HEK293 (cell line): ENCODE data around the gene LYZL1.
"Not testable (repeated sequence)": the region's sequence is repeated elsewhere in the genome, so short reads cannot be mapped to it uniquely, and the experiment has no call there.

ENCODE experiments used
- CTCF ChIA-PET: fragments of 350-600 bp; formaldehyde crosslinking; extraction: SDS; loops from one replicate; lab custom pipeline; 2021; ENCODE audit warnings: antibody characterized with exemption; lab: Yijun Ruan, JAX
- POLR2A ChIA-PET: fragments of 300-600 bp; formaldehyde crosslinking; extraction: SDS; loops from one replicate; lab custom pipeline; 2020; ENCODE audit warnings: antibody characterized with exemption, inconsistent platforms; lab: Yijun Ruan, JAX
- H3K27ac ChIP-seq: fragments of 200-500 bp; sonication (Bioruptor generic); 2 replicates; pipeline ENCODE4 v1.5.1; 2014; ENCODE audit warnings: low read depth, low read length, control low read depth, inconsistent platforms; ENCODE audit errors: extremely low read depth
- H3K36me3 ChIP-seq, 2 experiments: fragments of 200-500 bp in 1 of 2; sonication (Bioruptor generic) in 1 of 2; 1 replicate in 1 of 2; 2 replicates in 1 of 2; pipeline ENCODE4 v1.5.1; 2014 to 2017; ENCODE audit warnings: inconsistent platforms in 2 of 2, low read length in 2 of 2; ENCODE audit not compliant: control insufficient read depth in 2 of 2, insufficient read depth in 1 of 2
- H3K4me1 ChIP-seq: fragments of 200-500 bp; sonication (Bioruptor generic); 2 replicates; pipeline ENCODE4 v1.5.1; 2014; ENCODE audit warnings: mild to moderate bottlenecking, low read length, inconsistent platforms; ENCODE audit not compliant: control insufficient read depth, insufficient read depth
- H3K4me3 ChIP-seq: 2 replicates; pipeline ENCODE4 v1.5.1; 2011; ENCODE audit warnings: low read depth, mild to moderate bottlenecking, control low read depth, low read length, moderate library complexity
- H3K9me3 ChIP-seq: fragments of 200-500 bp; sonication (Bioruptor generic); 2 replicates; pipeline ENCODE4 v1.5.1; 2014; ENCODE audit warnings: low read depth, low read length, inconsistent platforms; ENCODE audit not compliant: control insufficient read depth, insufficient read depth
- GFI1B ChIP-seq: fragments of 450-650 bp; formaldehyde crosslinking; IDR thresholded peaks from 2 replicates; pipeline ENCODE4 v1.5.1; 2016; ENCODE audit warnings: missing biosample characterization, missing genetic modification characterization
- SP7 ChIP-seq: fragments of 450-650 bp; formaldehyde crosslinking; IDR thresholded peaks from 2 replicates; pipeline ENCODE4 v1.5.1; 2016; ENCODE audit warnings: missing biosample characterization, missing genetic modification characterization
- ZBTB21 ChIP-seq: fragments of 450-650 bp; formaldehyde crosslinking; IDR thresholded peaks from 2 replicates; pipeline ENCODE4 v1.5.1; 2017; ENCODE audit warnings: missing biosample characterization, missing genetic modification characterization
- ZBTB49 ChIP-seq: fragments of 450-650 bp; formaldehyde crosslinking; IDR thresholded peaks from 2 replicates; pipeline ENCODE4 v1.5.1; 2016; ENCODE audit warnings: missing biosample characterization, missing genetic modification characterization, low read depth
- ZFP3 ChIP-seq: fragments of 450-650 bp; formaldehyde crosslinking; IDR thresholded peaks from 2 replicates; pipeline ENCODE4 v1.5.1; 2016; ENCODE audit warnings: low read depth, missing biosample characterization, missing genetic modification characterization
- ZFP37 ChIP-seq: fragments of 450-650 bp; formaldehyde crosslinking; IDR thresholded peaks from 2 replicates; pipeline ENCODE4 v1.5.1; 2016; ENCODE audit warnings: missing biosample characterization, missing genetic modification characterization
- ZFP41 ChIP-seq: fragments of 450-650 bp; formaldehyde crosslinking; IDR thresholded peaks from 2 replicates; pipeline ENCODE4 v1.5.1; 2016; ENCODE audit warnings: missing biosample characterization, missing genetic modification characterization, borderline replicate concordance
- ZNF140 ChIP-seq: fragments of 450-650 bp; formaldehyde crosslinking; IDR thresholded peaks from 2 replicates; pipeline ENCODE4 v1.5.1; 2016; ENCODE audit warnings: missing biosample characterization, missing genetic modification characterization
- ZNF146 ChIP-seq: fragments of 450-650 bp; formaldehyde crosslinking; IDR thresholded peaks from 2 replicates; pipeline ENCODE4 v1.5.1; 2016; ENCODE audit warnings: missing biosample characterization, missing genetic modification characterization
- ZNF157 ChIP-seq: fragments of 450-650 bp; formaldehyde crosslinking; IDR thresholded peaks from 2 replicates; pipeline ENCODE4 v1.5.1; 2016; ENCODE audit warnings: missing biosample characterization, missing genetic modification characterization
- ZNF214 ChIP-seq: fragments of 450-650 bp; formaldehyde crosslinking; IDR thresholded peaks from 2 replicates; pipeline ENCODE4 v1.5.1; 2017; ENCODE audit warnings: missing biosample characterization, mild to moderate bottlenecking, missing genetic modification characterization, borderline replicate concordance
- ZNF280D ChIP-seq: fragments of 450-650 bp; formaldehyde crosslinking; IDR thresholded peaks from 2 replicates; pipeline ENCODE4 v1.5.1; 2016; ENCODE audit warnings: missing biosample characterization, missing genetic modification characterization
- ZNF433 ChIP-seq: fragments of 450-650 bp; formaldehyde crosslinking; IDR thresholded peaks from 2 replicates; pipeline ENCODE4 v1.5.1; 2016; ENCODE audit warnings: missing biosample characterization, missing genetic modification characterization, low read depth
- ZNF48 ChIP-seq: fragments of 450-650 bp; formaldehyde crosslinking; IDR thresholded peaks from 2 replicates; pipeline ENCODE4 v1.5.1; 2016; ENCODE audit warnings: missing biosample characterization, missing genetic modification characterization
- ZNF549 ChIP-seq: fragments of 450-650 bp; IDR thresholded peaks from 2 replicates; pipeline ENCODE4 v1.5.1; 2018; ENCODE audit warnings: missing biosample characterization, missing genetic modification characterization, mild to moderate bottlenecking, inconsistent platforms, moderate library complexity
- ZNF571 ChIP-seq: fragments of 450-650 bp; formaldehyde crosslinking; IDR thresholded peaks from 2 replicates; pipeline ENCODE4 v1.5.0; 2017; ENCODE audit warnings: missing biosample characterization, missing genetic modification characterization
- ZNF580 ChIP-seq: fragments of 450-650 bp; formaldehyde crosslinking; IDR thresholded peaks from 2 replicates; pipeline ENCODE4 v1.5.1; 2016; ENCODE audit warnings: missing biosample characterization, missing genetic modification characterization
- ZNF596 ChIP-seq: fragments of 450-650 bp; IDR thresholded peaks from 2 replicates; pipeline ENCODE4 v1.5.0; 2018; ENCODE audit warnings: missing biosample characterization, mild to moderate bottlenecking, missing genetic modification characterization, moderate library complexity
- ZNF626 ChIP-seq: fragments of 450-650 bp; sonication (Bioruptor Pico); formaldehyde crosslinking; IDR thresholded peaks from 2 replicates; pipeline ENCODE4 v1.5.1; 2018; ENCODE audit warnings: missing biosample characterization, missing genetic modification characterization, inconsistent platforms
- ZNF692 ChIP-seq: fragments of 450-650 bp; formaldehyde crosslinking; IDR thresholded peaks from 2 replicates; pipeline ENCODE4 v1.5.1; 2016; ENCODE audit warnings: missing biosample characterization, missing genetic modification characterization
- ZNF747 ChIP-seq: fragments of 450-650 bp; formaldehyde crosslinking; IDR thresholded peaks from 2 replicates; pipeline ENCODE4 v1.5.1; 2016; ENCODE audit warnings: missing biosample characterization, missing genetic modification characterization
- ZNF776 ChIP-seq: fragments of 450-650 bp; formaldehyde crosslinking; IDR thresholded peaks from 2 replicates; pipeline ENCODE4 v1.5.0; 2017; ENCODE audit warnings: missing biosample characterization, missing genetic modification characterization, borderline replicate concordance

The LYZL1 gene

GRCh38 chr10:29332761-29333148 lies 43.9 kb downstream of the LYZL1 start:
- Histone ChIP-seq H3K27ac (no peak overlapping the region), H3K9me3 (no peaks in the 10 kb centered on the region), H3K4me3 (no peak overlapping the region), H3K4me1 (no peaks in the 10 kb centered on the region)
- CTCF ChIA-PET, result no interaction called here
- POLR2A ChIA-PET, result no interaction called here
- TF ChIP-seq ZNF596 (tag by site-specific recombination) (no peak), ZNF626 (tag by site-specific recombination) (no peak), ZNF747 (tag by site-specific recombination) (no peak), ZNF214 (tag by site-specific recombination) (no peak), SP7 (tag by site-specific recombination) (no peak)
- TF ChIP-seq, all 188 proteins: peak for 0
- H3K36me3 ChIP-seq, result no peaks in the 10 kb centered on the region

- H3K27ac ChIP-seq, H3K36me3 ChIP-seq, H3K9me3 ChIP-seq, CTCF ChIA-PET, POLR2A ChIA-PET, H3K4me3 ChIP-seq, H3K4me1 ChIP-seq: not testable (repeated sequence)
- TF ChIP-seq ZNF146 (tag by site-specific recombination) (peak; percentile 78), ZNF580 (tag by site-specific recombination) (0 out of 2 replicates have a peak, but pooled peaks have one; percentile 35), ZNF280D (0 out of 2 replicates have a peak, but pooled peaks have one; percentile 67)
Measured at GRCh38 chr10:29337526-29337925, 48.7 kb downstream of the LYZL1 start.

GRCh38 chr10:29343607-29344038 lies 54.8 kb downstream of the LYZL1 start:
- CTCF ChIA-PET, result no interaction called here
- Histone ChIP-seq H3K9me3 (no peaks in the 10 kb centered on the region), H3K4me1 (no peaks in the 10 kb centered on the region), H3K27ac (no peak overlapping the region), H3K4me3 (no peak overlapping the region), H3K36me3 (no peaks in the 10 kb centered on the region)
- TF ChIP-seq ZNF140 (tag by site-specific recombination) (no peak), ZNF571 (tag by site-specific recombination) (no peak), ZBTB21 (tag by site-specific recombination) (no peak), ZFP3 (tag by site-specific recombination) (no peak), ZNF48 (no peak), ZNF157 (tag by site-specific recombination) (no peak), ZNF549 (tag by site-specific recombination) (no peak), GFI1B (no peak), ZBTB49 (tag by site-specific recombination) (no peak), ZNF776 (no peak), ZFP37 (no peak), ZNF692 (no peak), ZNF433 (no peak), ZFP41 (tag by site-specific recombination) (no peak)
- POLR2A ChIA-PET, result no interaction called here
